AG09319 (cell line): ENCODE results near the gene PREX1.

Experiments used
- DNase-seq: peaks from one replicate; pipeline ENCODE4 v3.0.0-alpha.2; 2010; ENCODE audit warnings: low read depth; ENCODE audit errors: extremely low read depth
- TF ChIP-seq, protein P1 (sequence below): IDR thresholded peaks from 2 replicates; pipeline ENCODE4 v1.5.1; 2011; ENCODE audit warnings: low read depth, mild to moderate bottlenecking, inconsistent platforms, low read length, moderate library complexity

PREX1 gene

GRCh38 chr20:48737434-48738093 lies 90.2 kb downstream of the PREX1 start:
- no peak for DNase-seq
- TF ChIP-seq, protein P1, sequence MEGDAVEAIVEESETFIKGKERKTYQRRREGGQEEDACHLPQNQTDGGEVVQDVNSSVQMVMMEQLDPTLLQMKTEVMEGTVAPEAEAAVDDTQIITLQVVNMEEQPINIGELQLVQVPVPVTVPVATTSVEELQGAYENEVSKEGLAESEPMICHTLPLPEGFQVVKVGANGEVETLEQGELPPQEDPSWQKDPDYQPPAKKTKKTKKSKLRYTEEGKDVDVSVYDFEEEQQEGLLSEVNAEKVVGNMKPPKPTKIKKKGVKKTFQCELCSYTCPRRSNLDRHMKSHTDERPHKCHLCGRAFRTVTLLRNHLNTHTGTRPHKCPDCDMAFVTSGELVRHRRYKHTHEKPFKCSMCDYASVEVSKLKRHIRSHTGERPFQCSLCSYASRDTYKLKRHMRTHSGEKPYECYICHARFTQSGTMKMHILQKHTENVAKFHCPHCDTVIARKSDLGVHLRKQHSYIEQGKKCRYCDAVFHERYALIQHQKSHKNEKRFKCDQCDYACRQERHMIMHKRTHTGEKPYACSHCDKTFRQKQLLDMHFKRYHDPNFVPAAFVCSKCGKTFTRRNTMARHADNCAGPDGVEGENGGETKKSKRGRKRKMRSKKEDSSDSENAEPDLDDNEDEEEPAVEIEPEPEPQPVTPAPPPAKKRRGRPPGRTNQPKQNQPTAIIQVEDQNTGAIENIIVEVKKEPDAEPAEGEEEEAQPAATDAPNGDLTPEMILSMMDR = no peak

DNA sequence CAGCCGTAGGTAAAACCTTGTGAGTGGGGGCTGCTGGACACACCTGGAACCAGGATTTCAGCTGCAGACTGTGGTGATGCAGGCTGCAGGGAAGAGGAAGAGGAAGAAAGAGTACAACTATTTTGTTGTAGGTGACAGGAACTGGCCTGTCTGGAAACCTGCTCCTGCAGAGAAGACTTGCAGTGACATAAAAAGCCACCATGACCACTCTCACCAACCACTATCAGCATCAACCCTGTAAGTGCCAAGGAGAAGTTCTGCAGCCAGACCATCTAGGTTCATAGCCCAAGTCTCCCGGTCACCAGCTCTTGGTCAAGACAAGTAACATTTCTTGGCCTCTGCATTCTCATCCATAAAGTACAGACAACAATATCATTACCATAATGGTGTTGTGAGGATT lies 91.2 kb downstream of the PREX1 start:
- no peak for DNase-seq
- TF ChIP-seq, protein P1 = no peak

GRCh38 chr20:48736231-48736630 lies 91.6 kb downstream of the PREX1 start:
- TF ChIP-seq, protein P1 = no peak

GRCh38 chr20:48735112-48735511 lies 92.7 kb downstream of the PREX1 start:
- TF ChIP-seq, protein P1 = no peak
- no peak for DNase-seq

More at GRCh38 chr20:48736231-48736630, 91.6 kb downstream of the PREX1 start:
- DNase-seq = no peak

DNA sequence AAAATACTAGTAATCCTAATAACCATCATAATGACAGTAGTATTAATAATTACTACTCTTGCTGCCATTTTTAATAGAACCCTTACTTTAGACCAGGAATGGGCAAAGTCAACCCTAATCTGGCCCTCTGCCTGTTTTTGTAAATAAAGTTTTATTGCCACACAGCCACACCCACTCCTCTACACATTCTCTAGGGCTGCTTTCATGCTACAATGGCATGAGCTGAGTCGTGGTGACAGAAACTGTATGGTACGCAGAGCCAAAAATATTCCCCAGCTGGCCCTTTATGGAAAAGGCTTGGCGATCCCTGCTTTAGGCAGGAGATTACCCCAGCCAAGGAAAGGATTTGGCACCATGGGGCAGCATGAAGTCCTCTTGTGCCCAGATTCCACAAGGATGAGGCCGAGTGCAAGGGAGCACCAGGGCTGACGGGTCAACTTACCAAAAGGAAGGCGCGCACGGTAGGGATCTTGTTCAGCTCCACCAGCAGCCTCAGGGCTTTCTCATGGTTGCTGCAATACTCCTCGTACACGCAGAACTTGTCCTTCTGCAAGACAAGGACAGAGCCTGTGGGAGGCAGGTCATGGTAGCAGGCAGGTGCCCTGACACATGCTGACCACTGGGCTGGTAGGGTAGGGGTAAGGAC lies 93.6 kb downstream of the PREX1 start:
- TF ChIP-seq, protein P1 = no peak
- no peak for DNase-seq

- TF ChIP-seq, protein P1 = no peak
- no peak for DNase-seq
These were observed 94.5 kb downstream of the PREX1 start for GRCh38 chr20:48733296-48733790.

- no peak for DNase-seq
- TF ChIP-seq, protein P1 = no peak
These were observed 95.5 kb downstream of the PREX1 start for GRCh38 chr20:48732081-48732829.
